Lung (tissue), 12 donors: ENCODE measurements around the gene EFNA5. TPM values are rescaled to one million over a fixed set of nuclear protein-coding genes. Genes with fewer than 3 reads are reported as not detected.

Experiments
- ATAC-seq: fragments of 200-7000 bp; cut with Tn5 transposase; one replicate; pipeline ENCODE4 v1.9.1; 2020; ENCODE audit warnings: moderate number of reproducible peaks; ENCODE audit not compliant: insufficient read depth, low FRiP score
- DNase-seq, 3 donors: peaks; one replicate each; pipeline ENCODE4 v3.0.0-alpha.2; 2013 to 2017
- H3K27ac ChIP-seq, 2 donors: one replicate each; pipeline ENCODE4 v1.5.1; 2013; ENCODE audit warnings: mild to moderate bottlenecking in 2 of 2, moderate library complexity in 2 of 2, control low read depth in 1 of 2, inconsistent platforms in 1 of 2, low read depth in 1 of 2, low read length in 1 of 2
- H3K27me3 ChIP-seq, 3 donors: one replicate each; pipeline ENCODE4 v1.5.1; 2013; ENCODE audit warnings: low read length in 2 of 3; ENCODE audit not compliant: control insufficient read depth in 3 of 3, insufficient read depth in 3 of 3
- H3K36me3 ChIP-seq, 4 donors: one replicate each; pipeline ENCODE4 v1.5.1; 2013; ENCODE audit warnings: low read length in 4 of 4, mild to moderate bottlenecking in 1 of 4, moderate library complexity in 1 of 4; ENCODE audit not compliant: control insufficient read depth in 4 of 4, insufficient read depth in 4 of 4
- H3K4me1 ChIP-seq, 5 donors: one replicate each; pipeline ENCODE4 v1.5.1; 2013; ENCODE audit warnings: low read length in 5 of 5, mild to moderate bottlenecking in 2 of 5, moderate library complexity in 1 of 5; ENCODE audit not compliant: control insufficient read depth in 5 of 5, insufficient read depth in 5 of 5
- H3K4me3 ChIP-seq: one replicate; pipeline ENCODE4 v1.5.1; 2013; ENCODE audit warnings: mild to moderate bottlenecking, control low read depth, moderate library complexity
- H3K9ac ChIP-seq, 2 donors: one replicate each; pipeline ENCODE4 v1.5.1; 2013; ENCODE audit warnings: low read length in 2 of 2, control low read depth in 1 of 2; ENCODE audit not compliant: insufficient read depth in 1 of 2
- H3K9me3 ChIP-seq, 4 donors: one replicate each; pipeline ENCODE4 v1.5.1; 2013; ENCODE audit warnings: low read length in 3 of 4, mild to moderate bottlenecking in 1 of 4, moderate library complexity in 1 of 4; ENCODE audit not compliant: control insufficient read depth in 4 of 4, insufficient read depth in 3 of 4
- CTCF ChIP-seq: IDR thresholded peaks from 2 replicates; pipeline ENCODE4 v1.5.1; 2012; ENCODE audit warnings: mild to moderate bottlenecking; ENCODE audit errors: control extremely low read depth, extremely low read depth
- WGBS, 2 donors: extraction: QIAGEN DNeasy Blood & Tissue Kit; methylation state at CpG; one replicate each; pipeline ENCODE4 v1.1.7; 2013; 5-methylcytosine and 5-hydroxymethylcytosine counted together
- polyA plus RNA-seq, 2 donors: library from polyadenylated mRNA; stranded (reverse); fragments of 200-250 nt; gene quantifications; one replicate each; pipeline ENCODE4 v1.2.1, GENCODE V29; 2013
- total RNA-seq, 2 donors: library from RNA; depleted of rRNA in 1 of 2; stranded (reverse); fragments of >200 nt in 1 of 2; gene quantifications; one replicate each; pipeline ENCODE4 v1.2.1, GENCODE V29; 2014 to 2021
- donor health status: control.
- donor health status: control.
- donor health status: Bipolar disorder and iron deficiency.
- donor health status: healthy.
- donor health status: DM: yes; HTN: yes; CAD: no.

Gene EFNA5
- total and polyA plus RNA-seq, 4 donors = 2.1 to 18.4 (median 7.8) TPM

DNA sequence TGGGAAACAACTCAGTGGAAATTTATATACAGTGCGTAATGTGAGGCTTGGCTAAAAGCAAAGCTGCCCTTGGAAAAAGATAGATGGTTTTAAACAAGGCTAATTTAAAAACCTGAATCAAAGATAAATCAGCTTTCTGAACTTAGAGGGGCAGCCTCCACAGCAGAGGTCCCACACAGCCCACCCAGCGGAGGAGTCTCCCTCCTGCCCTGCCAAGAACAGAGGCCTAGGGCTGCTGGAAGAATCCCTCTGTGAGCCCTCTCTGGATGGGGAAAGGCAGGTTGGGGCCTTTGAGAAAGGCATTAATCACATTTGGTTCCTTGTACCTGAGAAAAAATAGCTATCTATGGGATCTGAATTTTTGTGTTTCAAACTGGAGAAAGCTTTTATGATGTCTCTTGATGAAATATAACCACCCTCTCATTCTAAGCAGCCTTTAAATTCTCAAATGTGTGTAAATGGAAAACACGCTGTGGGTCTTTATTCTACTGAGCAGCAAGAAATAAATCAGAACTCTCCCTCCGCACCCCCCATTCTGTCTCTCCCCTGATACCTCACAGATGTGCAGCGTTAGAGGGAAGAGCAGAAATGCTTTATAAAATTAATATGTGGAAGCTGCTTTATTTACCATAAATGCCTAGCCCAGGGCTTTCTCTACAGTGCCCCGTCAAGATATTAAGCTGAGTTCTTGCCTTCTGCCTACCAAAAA lies 329.2 kb downstream of the EFNA5 start:
- 93 to 96% methylated on average over 6 of the region's 6 CpGs for WGBS, 2 donors
- DNase-seq (no peak), ATAC-seq (no peak)
- Histone ChIP-seq H3K36me3 (no peaks in the 10 kb centered on the region), H3K9me3 (peaks cover 0 to 3% (median 1%) of the 10 kb centered on the region in 4 donors), H3K4me1 (peaks cover 0 to 6% (median 2%) of the 10 kb centered on the region in 5 donors), H3K9ac (no peak overlapping the region), H3K27me3 (no peaks in the 10 kb centered on the region), H3K4me3 (no peak overlapping the region), H3K27ac (no peak overlapping the region)
- no peak for TF ChIP-seq CTCF

DNA sequence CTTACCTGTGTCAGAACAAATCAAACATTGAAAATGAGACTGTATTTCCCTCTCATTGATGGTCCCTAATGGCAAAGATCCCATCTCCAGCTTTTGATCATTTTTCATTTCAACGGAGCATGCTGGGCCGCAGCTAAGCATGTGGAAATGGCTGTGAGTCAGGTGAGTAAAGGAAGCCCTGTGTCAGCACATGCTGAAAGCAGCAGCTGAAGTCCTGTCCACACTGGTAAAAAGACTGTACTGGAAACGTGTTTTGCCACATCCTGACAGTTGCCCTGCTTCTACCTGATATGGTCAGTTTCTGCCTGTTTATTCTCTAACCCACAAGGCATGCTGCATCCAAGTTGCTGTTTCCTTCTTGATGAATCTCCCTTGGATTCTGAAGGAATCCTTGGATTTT lies 330.1 kb downstream of the EFNA5 start:
- WGBS, 2 donors = 78 to 80% methylated on average over 3 of the region's 3 CpGs
- no peak for ATAC-seq
- H3K9me3 ChIP-seq = peaks cover 0 to 3% (median 1%) of the 10 kb centered on the region in 4 donors
- H3K9ac ChIP-seq = no peak overlapping the region
- no peak for TF ChIP-seq CTCF
- H3K4me3 ChIP-seq = no peak overlapping the region
- H3K27ac ChIP-seq = no peak overlapping the region
- no peaks in the 10 kb centered on the region for H3K36me3 ChIP-seq
- H3K4me1 ChIP-seq = peaks cover 0 to 6% (median 2%) of the 10 kb centered on the region in 5 donors
- DNase-seq = no peak
- no peaks in the 10 kb centered on the region for H3K27me3 ChIP-seq

DNA sequence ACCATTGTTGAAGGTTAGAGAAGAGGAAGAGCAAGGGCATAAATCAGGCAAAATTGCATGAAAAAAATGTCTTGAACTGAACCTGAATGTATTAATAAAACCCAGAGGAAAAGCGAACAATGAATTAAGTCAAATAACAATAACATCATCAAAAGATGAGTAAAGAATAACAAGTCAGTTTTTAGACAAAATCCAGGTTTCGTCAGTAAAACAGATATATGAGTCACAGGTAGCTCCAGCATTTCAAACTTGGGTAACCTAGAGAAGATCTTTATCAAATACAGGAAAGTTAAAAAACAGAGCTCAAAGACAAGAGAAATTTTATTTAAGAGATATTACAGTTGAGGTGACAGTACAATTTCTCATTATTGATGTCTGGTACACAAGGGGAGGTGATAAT lies 332.4 kb downstream of the EFNA5 start:
- no peak for ATAC-seq
- WGBS, 2 donors = 91 to 96% methylated on average over 2 of the region's 2 CpGs
- TF ChIP-seq CTCF = no peak
- no peaks in the 10 kb centered on the region for H3K9me3 ChIP-seq
- no peak overlapping the region for H3K9ac ChIP-seq
- H3K4me3 ChIP-seq = no peak overlapping the region
- no peaks in the 10 kb centered on the region for H3K36me3 ChIP-seq
- no peak for DNase-seq
- H3K4me1 ChIP-seq = peaks cover 0 to 6% (median 2%) of the 10 kb centered on the region in 5 donors
- H3K27me3 ChIP-seq = no peaks in the 10 kb centered on the region
- no peak overlapping the region for H3K27ac ChIP-seq
